H9 (cell line): ENCODE measurements around the gene KLF16. TPM values are rescaled to one million over a fixed set of nuclear protein-coding genes. Genes with fewer than 3 reads are reported as not detected.

ENCODE experiments used
- DNase-seq: peaks from one replicate; pipeline ENCODE4 v3.0.0-alpha.2; 2017
- H2AFZ ChIP-seq: one replicate; pipeline ENCODE4 v1.6.1; 2013; ENCODE audit warnings: mild to moderate bottlenecking, low read length, control low read depth, moderate library complexity
- H2AK5ac ChIP-seq: 2 replicates; pipeline ENCODE4 v1.6.1; 2013; ENCODE audit warnings: low read length, control low read depth, mixed read lengths; ENCODE audit not compliant: insufficient read length
- H2BK120ac ChIP-seq: one replicate; pipeline ENCODE4 v1.6.1; 2013; ENCODE audit warnings: low read depth, mild to moderate bottlenecking, low read length, control low read depth, inconsistent platforms; ENCODE audit not compliant: poor library complexity, severe bottlenecking
- H2BK12ac ChIP-seq: 2 replicates; pipeline ENCODE4 v1.6.1; 2013; ENCODE audit warnings: low read length, control low read depth, mixed read lengths, low read depth; ENCODE audit not compliant: insufficient read length
- H2BK15ac ChIP-seq: 2 replicates; pipeline ENCODE4 v1.6.1; 2013; ENCODE audit warnings: low read depth, low read length, control low read depth
- H2BK20ac ChIP-seq: one replicate; pipeline ENCODE4 v1.6.1; 2013; ENCODE audit warnings: low read depth, mild to moderate bottlenecking, low read length, control low read depth, inconsistent platforms; ENCODE audit not compliant: poor library complexity, severe bottlenecking
- H2BK5ac ChIP-seq: 2 replicates; pipeline ENCODE4 v1.6.1; 2013; ENCODE audit warnings: low read length, control low read depth, mixed read lengths; ENCODE audit not compliant: insufficient read length
- H3K14ac ChIP-seq: 2 replicates; pipeline ENCODE4 v1.6.1; 2013; ENCODE audit warnings: low read length, control low read depth; ENCODE audit not compliant: insufficient read depth
- H3K18ac ChIP-seq: 2 replicates; pipeline ENCODE4 v1.6.1; 2013; ENCODE audit warnings: low read depth, mild to moderate bottlenecking, mixed read lengths, low read length, control low read depth; ENCODE audit not compliant: insufficient read length
- H3K23ac ChIP-seq: 2 replicates; pipeline ENCODE4 v1.6.1; 2013; ENCODE audit warnings: low read length, control low read depth, mixed read lengths, low read depth; ENCODE audit not compliant: insufficient read length
- H3K23me2 ChIP-seq: 2 replicates; pipeline ENCODE4 v1.6.1; 2013; ENCODE audit warnings: low read depth, mild to moderate bottlenecking, mixed read lengths, low read length, control low read depth; ENCODE audit not compliant: insufficient read length, poor library complexity, severe bottlenecking
- H3K27ac ChIP-seq: 2 replicates; pipeline ENCODE4 v1.5.1; 2013; ENCODE audit warnings: low read length, control low read depth, mixed read lengths, low read depth; ENCODE audit not compliant: insufficient read length
- H3K27me3 ChIP-seq: 2 replicates; pipeline ENCODE4 v1.6.1; 2013; ENCODE audit warnings: low read length, control low read depth, inconsistent platforms; ENCODE audit not compliant: insufficient read depth
- H3K4ac ChIP-seq: 2 replicates; pipeline ENCODE4 v1.6.1; 2013; ENCODE audit warnings: low read depth, mild to moderate bottlenecking, control low read depth, inconsistent platforms, low read length, moderate library complexity
- H3K4me1 ChIP-seq: 2 replicates; pipeline ENCODE4 v1.6.1; 2013; ENCODE audit warnings: low read length, control low read depth, inconsistent platforms; ENCODE audit not compliant: insufficient read depth
- H3K4me2 ChIP-seq: 2 replicates; pipeline ENCODE4 v1.6.1; 2013; ENCODE audit warnings: low read length, control low read depth, mixed read lengths; ENCODE audit not compliant: insufficient read length, insufficient read depth
- H3K56ac ChIP-seq: 2 replicates; pipeline ENCODE4 v1.6.1; 2013; ENCODE audit warnings: low read depth, mild to moderate bottlenecking, mixed read lengths, low read length, control low read depth; ENCODE audit not compliant: insufficient read length
- H3K79me1 ChIP-seq: 2 replicates; pipeline ENCODE4 v1.6.1; 2013; ENCODE audit warnings: low read depth, mild to moderate bottlenecking, moderate library complexity, low read length, control low read depth, inconsistent platforms; ENCODE audit not compliant: insufficient read depth, poor library complexity, severe bottlenecking
- H3K79me2 ChIP-seq: 2 replicates; pipeline ENCODE4 v1.6.1; 2013; ENCODE audit warnings: low read length, control low read depth, inconsistent platforms; ENCODE audit not compliant: insufficient read depth
- H3K9ac ChIP-seq: 2 replicates; pipeline ENCODE4 v1.6.1; 2013; ENCODE audit warnings: low read length, control low read depth, mixed read lengths; ENCODE audit not compliant: insufficient read length; ENCODE audit errors: extremely low read depth
- H3K9me3 ChIP-seq: one replicate; pipeline ENCODE4 v1.6.1; 2013; ENCODE audit warnings: low read depth, low read length, inconsistent platforms; ENCODE audit not compliant: control insufficient read depth
- H3T11ph ChIP-seq: one replicate; pipeline ENCODE4 v1.6.1; 2013; ENCODE audit warnings: mild to moderate bottlenecking, low read length, control low read depth, inconsistent platforms
- H4K20me1 ChIP-seq: one replicate; pipeline ENCODE4 v1.6.1; 2013; ENCODE audit not compliant: control insufficient read depth, insufficient read length, insufficient read depth
- H4K5ac ChIP-seq: 2 replicates; pipeline ENCODE4 v1.6.1; 2013; ENCODE audit warnings: low read depth, mild to moderate bottlenecking, mixed read lengths, low read length, control low read depth; ENCODE audit not compliant: insufficient read length
- H4K8ac ChIP-seq: replicated peaks from 2 replicates; pipeline ENCODE4 v1.6.1; 2013; ENCODE audit warnings: low read length, control low read depth, mixed read lengths, low read depth; ENCODE audit not compliant: insufficient read length
- H4K91ac ChIP-seq: 2 replicates; pipeline ENCODE4 v1.6.1; 2013; ENCODE audit warnings: low read depth, mild to moderate bottlenecking, moderate library complexity, mixed read lengths, low read length, control low read depth; ENCODE audit not compliant: insufficient read length
- H3K27ac Mint-ChIP-seq, 3 experiments: 2 replicates in 2 of 3; 3 replicates in 1 of 3; pipeline ENCODE4 v1.8.0; 2020 to 2021; ENCODE audit warnings: mixed read lengths in 3 of 3, mild to moderate bottlenecking in 1 of 3, moderate library complexity in 1 of 3
- H3K27me3 Mint-ChIP-seq: 2 replicates; pipeline ENCODE4 v1.8.0; 2021; ENCODE audit warnings: low read depth, mild to moderate bottlenecking, moderate library complexity, mixed read lengths
- H3K36me3 Mint-ChIP-seq, 3 experiments: 2 replicates in 2 of 3; 3 replicates in 1 of 3; pipeline ENCODE4 v1.8.0; 2020 to 2021; ENCODE audit warnings: low read depth in 3 of 3, mixed read lengths in 3 of 3; ENCODE audit not compliant: insufficient read depth in 1 of 3
- H3K4me1 Mint-ChIP-seq, 2 experiments: 2 replicates each; pipeline ENCODE4 v1.8.0; 2020; ENCODE audit warnings: mixed read lengths in 2 of 2
- H3K4me3 Mint-ChIP-seq, 2 experiments: 2 replicates in 1 of 2; 3 replicates in 1 of 2; pipeline ENCODE4 v1.8.0; 2020 to 2021; ENCODE audit warnings: mild to moderate bottlenecking in 2 of 2, mixed read lengths in 2 of 2, moderate library complexity in 1 of 2
- H3K9me3 Mint-ChIP-seq, 2 experiments: 2 replicates in 1 of 2; 3 replicates in 1 of 2; pipeline ENCODE4 v1.8.0; 2020; ENCODE audit warnings: mild to moderate bottlenecking in 2 of 2, mixed read lengths in 2 of 2, moderate library complexity in 1 of 2
- WGBS: extraction: QIAGEN DNeasy Blood & Tissue Kit; methylation state at CpG from one replicate; pipeline ENCODE4 v1.1.7; 2013; ENCODE audit warnings: missing lambda C conversion rate, low lambda C conversion rate, mixed read lengths; ENCODE audit not compliant: insufficient read length; ENCODE audit errors: extremely low coverage; 5-methylcytosine and 5-hydroxymethylcytosine counted together
- total RNA-seq: library from RNA; stranded (reverse); gene quantifications from 2 replicates; pipeline ENCODE4 v1.2.1, GENCODE V29; 2021
- TF ChIP-seq, protein P1 (sequence below): fragments of 200-600 bp; sonication (generic); conservative IDR thresholded peaks from 3 replicates; pipeline ENCODE4 v1.8.0; 2021; ENCODE audit warnings: antibody characterized with exemption, mild to moderate bottlenecking

KLF16 gene
- total RNA-seq, 1 experiment from 2014 or later = 66.8 TPM

DNA sequence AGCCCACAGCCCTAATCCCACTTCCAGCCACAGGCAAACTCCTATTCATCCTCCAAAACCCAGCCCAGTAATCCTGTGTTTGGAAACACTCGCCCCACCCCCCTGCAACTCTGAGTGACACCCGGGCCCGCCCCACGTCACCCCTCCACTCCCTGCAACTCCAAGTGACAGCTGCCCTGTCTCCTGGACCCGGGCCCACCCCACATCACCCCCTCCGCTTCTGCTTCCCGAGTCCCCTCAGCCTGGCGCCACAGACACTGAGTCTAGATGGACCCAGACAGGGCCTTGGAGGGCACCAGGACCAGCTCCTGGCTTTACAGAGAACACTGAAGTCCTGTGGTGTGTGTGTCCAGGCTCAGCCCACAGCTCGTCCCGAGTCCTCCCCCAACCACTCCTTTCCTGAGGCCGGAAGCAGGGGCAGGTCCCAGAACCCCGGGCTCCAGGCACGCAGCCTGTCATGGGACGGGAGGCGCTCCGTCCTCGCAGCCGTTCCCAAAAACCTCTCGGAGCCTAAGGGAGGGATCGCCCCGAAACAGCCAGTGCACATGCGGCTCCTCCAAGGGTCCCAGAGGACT, 22.8 kb downstream of the KLF16 start:
- H3K9ac ChIP-seq = no peak overlapping the region
- H3K56ac ChIP-seq = no peak overlapping the region
- H3K27ac Mint-ChIP-seq = peak overlapping the region in 2 of 3 experiments; percentile 4 to 24; a peak in 3 of 7 replicates
- H3K4me3 Mint-ChIP-seq = no peak overlapping the region
- no peaks in the 10 kb centered on the region; a peak in 1 of 5 replicates for H3K9me3 Mint-ChIP-seq
- no peak overlapping the region; the same call in 1 of the 2 replicates for H2BK15ac ChIP-seq
- H4K20me1 ChIP-seq = no peaks in the 10 kb centered on the region
- no peak overlapping the region for H4K8ac ChIP-seq
- H3K27ac ChIP-seq = no peak overlapping the region
- no peak overlapping the region for H4K91ac ChIP-seq
- H3K9me3 ChIP-seq = no peaks in the 10 kb centered on the region
- H3K27me3 Mint-ChIP-seq = no peaks in the 10 kb centered on the region
- no peak overlapping the region for H2AK5ac ChIP-seq
- no CpG with 5 or more reads among the region's 22 CpGs for WGBS
- H3T11ph ChIP-seq = no peak overlapping the region
- no peaks in the 10 kb centered on the region for H3K4me1 ChIP-seq
- H3K4me1 Mint-ChIP-seq = peaks cover 2 to 10% of the 10 kb centered on the region in 2 experiments; a peak in 2 of 4 replicates
- no peak overlapping the region for H2AFZ ChIP-seq
- H3K14ac ChIP-seq = no peak overlapping the region; the same call in 1 of the 2 replicates
- H2BK20ac ChIP-seq = no peak overlapping the region
- no peak overlapping the region for H4K5ac ChIP-seq
- no peak overlapping the region for H2BK5ac ChIP-seq
- H2BK120ac ChIP-seq = no peak overlapping the region
- TF ChIP-seq, protein P1, sequence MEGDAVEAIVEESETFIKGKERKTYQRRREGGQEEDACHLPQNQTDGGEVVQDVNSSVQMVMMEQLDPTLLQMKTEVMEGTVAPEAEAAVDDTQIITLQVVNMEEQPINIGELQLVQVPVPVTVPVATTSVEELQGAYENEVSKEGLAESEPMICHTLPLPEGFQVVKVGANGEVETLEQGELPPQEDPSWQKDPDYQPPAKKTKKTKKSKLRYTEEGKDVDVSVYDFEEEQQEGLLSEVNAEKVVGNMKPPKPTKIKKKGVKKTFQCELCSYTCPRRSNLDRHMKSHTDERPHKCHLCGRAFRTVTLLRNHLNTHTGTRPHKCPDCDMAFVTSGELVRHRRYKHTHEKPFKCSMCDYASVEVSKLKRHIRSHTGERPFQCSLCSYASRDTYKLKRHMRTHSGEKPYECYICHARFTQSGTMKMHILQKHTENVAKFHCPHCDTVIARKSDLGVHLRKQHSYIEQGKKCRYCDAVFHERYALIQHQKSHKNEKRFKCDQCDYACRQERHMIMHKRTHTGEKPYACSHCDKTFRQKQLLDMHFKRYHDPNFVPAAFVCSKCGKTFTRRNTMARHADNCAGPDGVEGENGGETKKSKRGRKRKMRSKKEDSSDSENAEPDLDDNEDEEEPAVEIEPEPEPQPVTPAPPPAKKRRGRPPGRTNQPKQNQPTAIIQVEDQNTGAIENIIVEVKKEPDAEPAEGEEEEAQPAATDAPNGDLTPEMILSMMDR = no peak
- H3K36me3 Mint-ChIP-seq = peaks cover 0 to 4% (median 0%) of the 10 kb centered on the region in 3 experiments; a peak in 1 of 7 replicates
- DNase-seq = no peak
- H2BK12ac ChIP-seq = no peak overlapping the region
- H3K23ac ChIP-seq = no peak overlapping the region
- H3K23me2 ChIP-seq = no peaks in the 10 kb centered on the region
- peaks cover 10% of the 10 kb centered on the region for H3K79me1 ChIP-seq
- H3K27me3 ChIP-seq = no peaks in the 10 kb centered on the region
- no peak overlapping the region for H3K4me2 ChIP-seq
- peaks cover 12% of the 10 kb centered on the region; the same call in 1 of the 2 replicates for H3K79me2 ChIP-seq
- H3K4ac ChIP-seq = no peak overlapping the region
- H3K18ac ChIP-seq = no peak overlapping the region
